ENCODE measurements around the gene PRPF8.
A peak's percentile ranks its signal among the peaks of the same experiment; 100 is the strongest.
"Not testable (repeated sequence)": the region's sequence is repeated elsewhere in the genome, so short reads cannot be mapped to it uniquely, and the experiment has no call there.

Gene PRPF8

GRCh38 chr17:1695365-1695764 is 10.7 kb upstream of the PRPF8 start:
- DNase-seq (ENCODE audit: low read depth in 1 of 2, low spot score in 1 of 2) = no peak

DNA sequence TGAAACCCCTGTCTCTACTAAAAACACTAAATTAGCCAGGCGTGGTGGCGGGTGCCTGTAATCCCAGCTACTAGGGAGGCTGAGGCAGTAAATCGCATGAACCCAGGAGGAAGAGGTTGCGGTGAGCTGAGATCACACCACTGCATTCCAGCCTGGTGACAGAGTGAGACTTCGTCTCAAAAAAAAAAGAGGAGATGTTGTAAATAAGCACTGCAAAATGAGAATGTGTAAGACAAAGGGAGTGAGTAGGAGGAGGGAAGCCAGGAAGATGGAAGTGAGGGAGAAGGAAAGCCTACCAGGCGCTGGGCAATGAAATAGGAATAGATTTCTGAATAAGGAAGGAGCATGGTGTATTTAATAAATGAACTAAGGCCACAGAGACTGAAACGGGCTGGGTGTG is 8.7 kb upstream of the PRPF8 start:
- DNase-seq (ENCODE audit: low read depth in 1 of 2, low spot score in 1 of 2) = no peak

DNA sequence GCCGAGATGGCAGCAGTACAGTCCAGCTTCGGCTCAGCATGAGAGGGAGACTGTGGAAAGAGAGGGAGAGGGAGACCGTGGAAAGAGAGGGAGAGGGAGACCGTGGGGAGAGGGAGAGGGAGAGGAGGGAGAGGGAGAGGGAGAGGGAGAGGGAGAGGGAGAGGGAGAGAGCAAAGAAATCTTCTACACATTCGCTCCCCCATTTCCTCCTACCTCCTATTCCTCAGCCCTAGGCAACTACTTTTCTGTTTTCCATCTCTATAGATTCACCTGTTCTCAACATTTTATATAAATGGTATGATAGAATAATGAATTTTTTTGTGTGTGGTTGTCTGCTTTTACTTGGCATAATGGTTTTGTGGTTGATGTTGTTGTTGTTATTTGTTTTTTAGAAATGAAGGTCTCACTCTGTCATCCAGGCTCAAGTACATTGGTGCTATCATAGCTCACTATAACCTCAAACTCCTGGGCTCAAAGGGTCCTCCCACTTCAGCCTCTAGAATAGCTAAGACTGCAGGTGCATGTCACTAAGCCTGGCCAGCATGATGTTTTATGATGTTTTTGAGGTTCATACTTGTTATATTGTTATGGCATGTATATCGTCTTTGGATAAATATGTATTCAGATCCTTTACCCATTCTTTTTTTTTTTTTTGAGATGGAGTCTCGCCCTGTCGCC is 6.0 kb upstream of the PRPF8 start:
- no peak for DNase-seq (ENCODE audit: low read depth in 1 of 2, low spot score in 1 of 2)

- not testable (repeated sequence) for DNase-seq (ENCODE audit: low read depth in 1 of 2, low spot score in 1 of 2)
Observed at GRCh38 chr17:1688405-1688804, 3.7 kb upstream of the PRPF8 start.

GRCh38 chr17:1686086-1686485 is 1.4 kb upstream of the PRPF8 start:
- no peak for DNase-seq (ENCODE audit: low read depth in 1 of 2, low spot score in 1 of 2)

GRCh38 chr17:1683459-1683858 is 1.2 kb downstream of the PRPF8 start:
- no peak for DNase-seq (ENCODE audit: low read depth in 1 of 2, low spot score in 1 of 2)

DNA sequence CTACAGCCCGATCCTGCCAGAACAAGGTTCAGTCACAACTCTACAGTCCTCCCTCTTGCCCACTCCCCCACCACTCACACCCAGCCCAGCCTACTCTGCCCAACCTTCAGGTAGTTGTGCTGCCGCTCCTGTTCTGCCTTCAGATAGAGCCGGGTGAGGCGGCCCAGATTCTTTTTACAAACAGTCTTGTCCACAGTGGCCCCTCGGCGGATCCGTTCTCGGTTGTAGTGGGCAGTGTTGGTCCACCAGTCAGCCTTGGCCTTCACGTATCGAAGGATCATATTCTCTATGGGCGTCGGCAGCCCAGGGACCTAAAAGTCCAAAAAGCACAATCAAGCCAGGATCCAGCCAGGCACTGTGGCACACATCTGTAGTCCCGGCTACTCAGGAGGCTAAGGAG is 8.3 kb downstream of the PRPF8 start:
- no peak for DNase-seq (ENCODE audit: low read depth in 1 of 2, low spot score in 1 of 2)

- no peak for DNase-seq (ENCODE audit: low read depth in 1 of 2, low spot score in 1 of 2)
Observed at GRCh38 chr17:1673041-1673785, 11.5 kb downstream of the PRPF8 start.

GRCh38 chr17:1663934-1664333 is 20.7 kb downstream of the PRPF8 start:
- DNase-seq (ENCODE audit: low read depth in 1 of 2, low spot score in 1 of 2) = not testable (repeated sequence)

DNA sequence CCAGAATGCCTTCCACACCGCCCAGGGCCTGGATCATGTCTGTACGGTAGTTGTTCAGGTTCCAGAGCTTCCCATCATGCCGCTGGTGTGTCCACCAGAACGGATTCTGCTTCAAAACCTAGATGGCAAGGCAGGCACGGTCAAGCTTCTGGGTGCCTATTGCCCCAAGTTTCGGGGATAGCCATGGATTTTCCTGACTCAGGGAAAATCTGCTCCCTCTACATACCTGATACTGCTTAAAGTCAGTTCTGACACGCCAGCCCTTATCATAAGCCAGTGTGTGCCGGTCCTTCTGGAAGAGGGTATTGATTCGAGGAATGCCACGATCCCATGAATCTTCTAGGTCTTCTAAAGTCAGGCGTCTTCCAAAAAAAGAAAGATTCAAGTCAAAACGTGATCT is 23.6 kb downstream of the PRPF8 start:
- no peak for DNase-seq (ENCODE audit: low read depth in 1 of 2, low spot score in 1 of 2)

DNA sequence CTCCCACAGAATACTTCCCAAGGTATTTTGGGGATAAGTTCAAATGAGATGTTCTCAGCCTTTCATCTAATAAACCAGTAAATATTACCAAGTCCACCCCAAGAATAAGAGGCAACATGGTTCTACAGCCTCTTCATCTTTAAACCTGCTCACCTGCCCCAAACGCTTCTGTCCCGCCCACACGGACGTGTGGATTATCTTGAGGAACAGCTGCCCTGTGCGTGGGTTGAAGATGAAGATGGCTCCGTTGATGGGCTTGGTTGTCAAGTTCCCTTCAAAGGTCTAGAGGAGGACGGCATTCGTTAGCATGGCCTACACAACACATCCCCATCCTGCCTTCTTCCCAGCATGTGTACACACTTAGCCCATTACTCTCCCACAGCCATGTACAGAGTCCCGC is 26.6 kb downstream of the PRPF8 start:
- DNase-seq (ENCODE audit: low read depth in 1 of 2, low spot score in 1 of 2) = no peak

DNA sequence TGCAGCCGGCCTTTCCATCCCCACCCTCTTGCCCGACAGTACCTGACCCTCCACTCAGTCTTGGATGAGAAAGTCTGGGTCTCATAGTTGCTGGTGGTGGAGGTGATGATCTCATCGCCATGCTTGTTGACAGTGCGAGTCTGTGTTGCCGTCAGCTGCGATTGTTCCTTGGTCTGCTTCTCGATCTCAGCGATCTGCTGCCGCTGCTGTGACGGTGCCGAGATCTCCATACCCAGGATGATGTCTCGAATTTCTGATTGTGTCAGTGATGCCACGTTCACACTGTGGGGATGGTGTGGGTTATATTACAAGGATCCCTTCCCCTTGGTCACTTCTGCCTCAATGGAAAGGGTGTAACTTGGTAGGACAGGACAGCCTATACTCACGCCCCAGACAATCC is 30.9 kb downstream of the PRPF8 start:
- no peak for DNase-seq (ENCODE audit: low read depth in 1 of 2, low spot score in 1 of 2)

GRCh38 chr17:1652794-1653193 is 31.9 kb downstream of the PRPF8 start:
- DNase-seq (ENCODE audit: low read depth in 1 of 2, low spot score in 1 of 2) = not testable (repeated sequence)

GRCh38 chr17:1651559-1651844 is 33.2 kb downstream of the PRPF8 start:
- DNase-seq (ENCODE audit: low read depth in 1 of 2, low spot score in 1 of 2) = no peak

- no peak for DNase-seq (ENCODE audit: low read depth in 1 of 2, low spot score in 1 of 2)
Observed at GRCh38 chr17:1650731-1651558, 33.7 kb downstream of the PRPF8 start.

- DNase-seq (ENCODE audit: low read depth in 1 of 2, low spot score in 1 of 2) = no peak
Observed at GRCh38 chr17:1649844-1650501, 34.7 kb downstream of the PRPF8 start, which contains the start of gene RILP. RILP (minus strand) TSS chr17:1649866; CDS start chr17:1649804, 62 bp downstream.

DNA sequence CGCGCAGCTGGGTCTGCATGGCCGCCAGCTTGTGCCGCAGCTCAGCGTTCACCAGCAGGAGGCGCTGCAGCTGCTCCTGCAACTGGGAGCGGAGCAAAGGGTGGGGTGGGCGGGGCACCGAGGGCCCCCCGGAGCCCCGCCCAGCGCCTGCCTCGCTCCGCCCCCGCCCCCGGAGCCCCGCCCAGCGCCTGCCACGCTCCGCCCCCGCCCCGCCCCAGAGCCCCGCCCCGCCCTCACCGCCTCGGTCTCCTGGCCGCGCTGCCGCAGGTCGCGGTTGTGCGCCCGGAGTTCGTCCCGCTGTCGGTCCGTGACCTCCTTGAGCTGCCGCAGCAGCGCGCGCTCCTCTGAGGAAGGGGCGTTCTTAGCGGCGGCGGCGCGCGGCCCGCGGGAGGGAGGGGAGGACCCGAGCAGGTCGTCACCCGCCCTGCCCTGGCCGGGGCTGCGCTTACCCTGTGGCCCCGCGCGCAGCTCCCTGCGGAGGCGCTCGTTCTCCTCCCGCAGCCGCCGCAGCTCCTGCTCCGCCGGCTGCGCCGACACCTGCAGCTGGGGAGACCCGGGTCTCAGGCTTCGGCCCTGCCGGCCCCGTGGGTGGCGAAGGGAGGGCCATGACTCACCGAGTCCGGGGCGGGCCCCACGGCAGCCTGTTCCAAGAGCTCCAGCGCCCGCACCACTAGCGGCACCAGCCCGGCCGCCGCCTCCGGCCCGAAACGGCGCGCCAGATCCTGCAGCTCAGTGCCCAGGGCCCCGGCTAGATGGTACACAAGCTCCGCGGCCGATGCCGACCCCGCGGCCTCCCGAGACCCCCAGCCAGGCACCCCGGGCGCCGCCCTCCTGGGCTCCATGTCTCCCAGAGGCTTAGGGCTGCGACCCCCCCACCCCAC is 35.5 kb downstream of the PRPF8 start:
- DNase-seq (ENCODE audit: low read depth in 1 of 2, low spot score in 1 of 2) = peak; percentile 86 to 88

DNA sequence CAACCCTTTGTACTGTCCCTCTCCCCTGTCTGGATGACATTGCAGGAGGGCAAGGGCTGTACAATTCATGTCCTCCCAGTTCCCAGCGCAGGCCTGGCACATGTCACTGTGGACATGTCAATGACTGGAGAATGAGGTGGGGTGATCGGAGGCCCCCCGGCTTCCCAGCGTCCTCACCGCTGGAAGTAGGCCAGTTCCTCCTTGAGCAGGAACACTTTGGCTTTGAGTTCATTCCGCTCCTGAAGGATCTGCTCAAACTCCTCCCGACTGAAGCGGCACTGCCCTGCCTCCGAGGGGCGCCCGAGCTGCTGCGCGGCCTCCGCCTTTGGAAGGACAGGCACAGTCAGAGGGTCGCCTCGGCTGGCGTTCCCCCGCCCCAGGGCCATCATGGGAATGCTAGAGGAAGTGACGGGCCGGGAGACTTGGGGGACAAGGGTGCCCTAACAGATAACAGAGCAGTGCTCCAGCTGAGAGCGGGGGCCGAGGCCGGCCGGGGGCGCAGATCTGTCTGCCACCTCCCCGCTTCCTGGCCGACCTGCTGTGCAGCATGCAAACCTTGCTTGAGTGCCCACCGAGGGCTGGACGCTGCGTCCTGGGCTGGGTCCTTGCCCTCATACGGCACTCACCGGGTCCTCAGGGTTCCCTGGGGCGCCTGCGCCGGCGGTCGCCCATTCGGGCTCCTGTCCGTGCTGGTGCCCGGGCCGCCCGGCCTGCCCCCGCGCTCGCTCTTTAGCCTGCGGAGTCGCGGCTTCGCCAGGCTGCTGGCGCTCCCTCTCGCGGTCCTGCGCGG is 36.3 kb downstream of the PRPF8 start:
- DNase-seq (ENCODE audit: low read depth in 1 of 2, low spot score in 1 of 2) = no peak

DNA sequence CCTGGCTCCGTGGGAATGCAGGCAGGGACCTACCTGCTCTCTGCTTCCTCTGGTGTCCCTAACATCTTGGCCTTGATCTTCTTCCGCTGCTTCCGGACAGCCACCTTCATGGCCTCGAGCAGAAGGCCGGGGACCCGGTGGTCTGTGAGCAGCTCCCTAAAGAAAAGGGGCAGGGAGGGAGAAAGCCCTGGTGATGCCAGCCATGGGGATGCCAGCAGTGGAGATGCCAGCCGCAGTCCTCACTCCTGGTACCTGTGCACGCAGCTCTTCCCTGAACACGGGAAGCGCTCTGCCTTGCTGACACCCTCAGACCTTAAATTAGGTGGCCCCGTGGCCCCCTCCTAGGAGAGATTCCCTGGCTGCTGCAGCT is 36.9 kb downstream of the PRPF8 start:
- no peak for DNase-seq (ENCODE audit: low read depth in 1 of 2, low spot score in 1 of 2)
